Thyroid gland (tissue), 4 donors: ENCODE results near the gene MACROD1.

ENCODE experiments used
- CTCF ChIP-seq, 6 experiments: fragments of 200-600 bp in 3 of 6; fragments of 450-650 bp in 3 of 6; sonication (generic) in 3 of 6; IDR thresholded peaks; one replicate each; pipeline ENCODE4 v1.5.1; 2016 to 2019; ENCODE audit warnings: antibody characterized with exemption in 6 of 6, mild to moderate bottlenecking in 2 of 6, inconsistent platforms in 1 of 6, moderate library complexity in 1 of 6
- POLR2A ChIP-seq, 2 donors: fragments of 450-650 bp; IDR thresholded peaks; one replicate each; pipeline ENCODE4 v1.6.1; 2017; ENCODE audit warnings: antibody characterized with exemption in 2 of 2, mild to moderate bottlenecking in 2 of 2, moderate library complexity in 1 of 2

- TF ChIP-seq POLR2A (IDR thresholded peaks at IDR 0.05) (no peak), CTCF (IDR thresholded peaks at IDR 0.05) (no peak)
These were observed 4.9 kb downstream of the MACROD1 start for GRCh38 chr11:64161037-64161436.
